ENCODE measurements around the gene DNAJC18. TPM values are rescaled to one million over a fixed set of nuclear protein-coding genes. Genes with fewer than 3 reads are reported as not detected.

Gene DNAJC18
- total RNA-seq, 4 donors from 2014 or later: 0.35 to 23.9 (median 3.4) TPM

DNA sequence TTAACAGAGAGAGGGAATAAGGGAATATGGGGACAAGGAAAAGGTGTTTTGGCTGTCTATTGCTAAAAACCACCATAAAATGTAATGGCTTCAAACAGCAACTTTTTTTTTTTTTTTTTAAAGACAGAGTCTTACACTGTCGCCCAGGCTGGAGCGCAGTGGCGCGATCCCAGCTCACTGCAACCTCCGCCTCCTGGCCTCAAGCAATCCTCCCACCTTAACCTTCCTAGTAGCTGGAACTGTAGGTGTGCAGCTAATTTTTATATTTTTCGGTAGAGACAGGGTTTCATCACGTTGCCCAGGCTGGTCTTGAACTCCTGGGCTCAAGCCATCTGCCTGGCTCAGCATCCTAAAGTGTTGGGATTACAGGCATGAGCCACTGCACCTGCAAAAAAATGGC, 31.1 kb downstream of the DNAJC18 start:
- H3K4me1 ChIP-seq: peaks cover 0 to 8% (median 4%) of the 10 kb centered on the region in 4 donors

DNA sequence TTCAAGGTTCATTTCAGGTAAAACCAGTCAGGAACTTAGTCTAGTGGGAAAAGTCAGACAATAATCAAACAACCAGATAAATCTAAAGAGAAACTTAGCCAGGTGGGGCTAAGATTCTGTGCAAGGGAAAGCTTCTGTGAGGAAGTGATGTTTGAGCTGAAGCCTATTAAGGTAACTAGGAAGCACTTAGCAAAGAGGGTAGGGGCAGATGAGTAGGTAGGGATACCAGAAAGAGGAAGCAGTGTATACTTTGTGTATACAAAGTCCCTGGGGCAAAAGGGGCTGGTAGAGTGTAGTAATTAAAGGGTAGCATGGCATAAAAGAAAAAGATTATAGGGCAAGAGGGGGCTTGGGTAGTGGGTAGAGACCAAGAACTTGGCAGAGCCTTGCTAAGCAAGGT, 31.8 kb downstream of the DNAJC18 start:
- no peaks in the 10 kb centered on the region for H3K36me3 ChIP-seq
- TF ChIP-seq POLR2A (IDR thresholded peaks at IDR 0.05): no peak
- TF ChIP-seq, protein P1, sequence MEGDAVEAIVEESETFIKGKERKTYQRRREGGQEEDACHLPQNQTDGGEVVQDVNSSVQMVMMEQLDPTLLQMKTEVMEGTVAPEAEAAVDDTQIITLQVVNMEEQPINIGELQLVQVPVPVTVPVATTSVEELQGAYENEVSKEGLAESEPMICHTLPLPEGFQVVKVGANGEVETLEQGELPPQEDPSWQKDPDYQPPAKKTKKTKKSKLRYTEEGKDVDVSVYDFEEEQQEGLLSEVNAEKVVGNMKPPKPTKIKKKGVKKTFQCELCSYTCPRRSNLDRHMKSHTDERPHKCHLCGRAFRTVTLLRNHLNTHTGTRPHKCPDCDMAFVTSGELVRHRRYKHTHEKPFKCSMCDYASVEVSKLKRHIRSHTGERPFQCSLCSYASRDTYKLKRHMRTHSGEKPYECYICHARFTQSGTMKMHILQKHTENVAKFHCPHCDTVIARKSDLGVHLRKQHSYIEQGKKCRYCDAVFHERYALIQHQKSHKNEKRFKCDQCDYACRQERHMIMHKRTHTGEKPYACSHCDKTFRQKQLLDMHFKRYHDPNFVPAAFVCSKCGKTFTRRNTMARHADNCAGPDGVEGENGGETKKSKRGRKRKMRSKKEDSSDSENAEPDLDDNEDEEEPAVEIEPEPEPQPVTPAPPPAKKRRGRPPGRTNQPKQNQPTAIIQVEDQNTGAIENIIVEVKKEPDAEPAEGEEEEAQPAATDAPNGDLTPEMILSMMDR (IDR thresholded peaks at IDR 0.05): no peak
- H3K4me1 ChIP-seq: peaks cover 0 to 9% (median 4%) of the 10 kb centered on the region in 4 donors
- peak overlapping the region in 1 of 4 donors; percentile 42 for H3K27ac ChIP-seq
- H3K9me3 ChIP-seq: no peaks in the 10 kb centered on the region
- no peak overlapping the region for H3K4me3 ChIP-seq
- H3K27me3 ChIP-seq: no peaks in the 10 kb centered on the region
- peak in 1 of 3 donors; percentile 13 for DNase-seq

More for the DNA sequence above, 31.1 kb downstream of the DNAJC18 start:
- no peak for TF ChIP-seq POLR2A (IDR thresholded peaks at IDR 0.05)
- TF ChIP-seq, protein P1 (IDR thresholded peaks at IDR 0.05): no peak
- no peaks in the 10 kb centered on the region for H3K36me3 ChIP-seq
- no peak overlapping the region for H3K4me3 ChIP-seq
- H3K9me3 ChIP-seq: no peaks in the 10 kb centered on the region
- peak in 1 of 3 donors; percentile 10 for DNase-seq
- no peaks in the 10 kb centered on the region for H3K27me3 ChIP-seq
- H3K27ac ChIP-seq: peak overlapping the region in 1 of 4 donors; percentile 42

DNA sequence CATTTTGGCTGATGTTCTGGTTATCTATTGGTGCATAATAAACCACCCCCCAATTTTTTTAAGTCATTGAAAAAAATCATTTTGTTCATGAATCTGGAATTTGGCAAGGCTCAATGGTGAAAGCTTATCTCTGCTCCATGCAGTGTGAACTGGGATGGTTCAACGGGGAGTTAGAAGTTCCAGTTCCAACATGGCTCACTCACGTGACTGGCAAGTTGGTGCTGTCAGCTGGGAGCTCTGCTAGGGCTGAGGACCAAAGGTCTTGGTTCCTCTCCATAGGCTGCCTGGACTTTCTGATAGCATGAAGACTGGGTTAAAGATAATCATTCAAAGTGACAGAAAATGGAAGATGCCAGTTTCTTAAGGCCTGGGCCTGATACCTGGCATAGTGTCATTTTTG, 32.4 kb downstream of the DNAJC18 start:
- Histone ChIP-seq H3K36me3 (no peaks in the 10 kb centered on the region), H3K4me3 (no peak overlapping the region), H3K27ac (peak overlapping the region in 1 of 4 donors; percentile 42), H3K4me1 (peaks cover 0 to 9% (median 4%) of the 10 kb centered on the region in 4 donors), H3K27me3 (no peaks in the 10 kb centered on the region), H3K9me3 (no peaks in the 10 kb centered on the region)
- TF ChIP-seq, protein P1 (IDR thresholded peaks at IDR 0.05): no peak
- no peak for TF ChIP-seq POLR2A (IDR thresholded peaks at IDR 0.05)
- DNase-seq: peak in 1 of 3 donors; percentile 43

DNA sequence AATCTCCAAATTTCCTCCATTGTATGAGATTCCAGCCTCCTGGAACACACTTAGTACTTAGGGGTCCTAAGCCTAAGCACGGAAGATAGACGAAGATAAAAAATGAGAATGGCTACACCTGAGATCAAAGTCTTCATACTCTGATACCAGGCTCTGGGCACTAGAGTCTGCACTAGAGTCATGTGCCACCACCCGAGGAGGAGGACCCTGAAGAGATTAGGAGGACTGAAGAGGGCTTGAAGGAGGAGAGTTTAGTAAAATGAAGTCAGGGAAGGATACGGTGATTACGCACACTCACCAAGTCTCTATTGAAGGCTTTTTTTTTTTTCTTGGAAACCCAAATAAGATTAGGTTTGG, 34.9 kb downstream of the DNAJC18 start:
- Histone ChIP-seq H3K36me3 (no peaks in the 10 kb centered on the region), H3K4me1 (peaks cover 0 to 9% (median 4%) of the 10 kb centered on the region in 4 donors), H3K27ac (peak overlapping the region; percentile 79 to 95 (median 89)), H3K27me3 (no peaks in the 10 kb centered on the region), H3K4me3 (peak overlapping the region; percentile 52 to 77 (median 56)), H3K9me3 (no peaks in the 10 kb centered on the region)
- TF ChIP-seq POLR2A (IDR thresholded peaks at IDR 0.05): no peak
- TF ChIP-seq, protein P1 (IDR thresholded peaks at IDR 0.05): no peak
- no peak for DNase-seq

DNA sequence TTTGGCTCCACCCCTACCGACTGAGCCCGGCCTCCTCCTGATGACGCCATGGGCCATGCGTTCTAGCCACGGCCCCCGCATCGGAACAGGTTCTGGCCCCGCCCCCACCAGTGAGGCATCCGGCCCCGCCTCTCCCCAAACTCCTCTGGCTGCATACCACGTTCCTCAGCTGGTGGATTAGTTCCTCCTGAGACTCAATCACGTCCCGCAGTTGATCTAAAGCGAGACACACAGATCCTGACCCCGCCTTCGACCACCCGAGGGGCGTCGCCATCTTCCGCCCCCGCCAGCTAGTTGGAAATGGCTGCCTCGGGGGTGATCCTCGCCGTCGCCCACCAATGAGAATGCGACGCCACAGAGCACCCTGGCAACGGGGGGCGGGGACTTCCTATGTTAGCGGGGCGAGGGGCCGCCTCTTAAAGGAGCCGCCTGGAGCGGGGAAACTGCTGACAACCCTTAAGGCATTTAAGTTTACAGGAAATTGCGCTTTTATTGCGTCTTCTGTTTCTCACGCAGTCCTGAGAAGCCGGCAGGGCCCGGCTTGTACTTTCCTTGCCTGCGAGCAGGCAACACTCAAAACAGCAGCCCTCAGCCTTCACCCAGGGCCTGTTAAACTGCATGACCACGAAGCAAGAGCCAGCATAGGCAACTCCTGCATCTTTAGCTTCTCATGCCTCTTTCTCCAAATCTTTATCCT, 35.4 kb downstream of the DNAJC18 start, which contains the start of gene SPATA24:
TSS of gene SPATA24 (minus strand) at position 303 of the 697 bp plus-strand sequence. CDS start at position 274, 29 bp downstream.
- H3K9me3 ChIP-seq: no peaks in the 10 kb centered on the region
- H3K27ac ChIP-seq: peak within 1 kb of the TSS; percentile 79 to 95 (median 89)
- H3K4me1 ChIP-seq: peaks cover 0 to 9% (median 4%) of the 10 kb centered on the region in 4 donors
- DNase-seq: peak; percentile 97 to 99 (median 99)
- no peaks in the 10 kb centered on the region for H3K27me3 ChIP-seq
- TF ChIP-seq POLR2A (IDR thresholded peaks at IDR 0.05): peak in 1 of 2 donors; percentile 23
- TF ChIP-seq, protein P1 (IDR thresholded peaks at IDR 0.05): no peak
- no peaks in the 10 kb centered on the region for H3K36me3 ChIP-seq
- peak within 1 kb of the TSS; percentile 52 to 77 (median 56) for H3K4me3 ChIP-seq
